Amniotic epithelial cell (primary cell): ENCODE data around the gene ISL1.

Experiments used
- DNase-seq: peaks from one replicate; pipeline ENCODE4 v3.0.0-alpha.2; 2010; ENCODE audit warnings: low read depth

ISL1 gene

GRCh38 chr5:51383131-51384121 lies at the start of gene ISL1:
TSS of gene ISL1 (plus strand) at chr5:51383448. CDS start at chr5:51383672, 224 bp downstream.
- peak; percentile 91 for DNase-seq

GRCh38 chr5:51336878-51337277 lies 46.4 kb upstream of the ISL1 start:
- no peak for DNase-seq

GRCh38 chr5:51345106-51345505 lies 38.1 kb upstream of the ISL1 start:
- DNase-seq, result peak; percentile 23

- no peak for DNase-seq
Measured at GRCh38 chr5:51347157-51347556, 36.1 kb upstream of the ISL1 start.

GRCh38 chr5:51347704-51348103 lies 35.5 kb upstream of the ISL1 start:
- DNase-seq, result no peak

GRCh38 chr5:51371052-51371451 lies 12.2 kb upstream of the ISL1 start:
- DNase-seq, result no peak

- peak; percentile 53 for DNase-seq
Measured at GRCh38 chr5:51373880-51374523, 9.2 kb upstream of the ISL1 start.

- no peak for DNase-seq
Measured at GRCh38 chr5:51375084-51375483, 8.2 kb upstream of the ISL1 start.

- no peak for DNase-seq
Measured at GRCh38 chr5:51376509-51376908, 6.7 kb upstream of the ISL1 start.

GRCh38 chr5:51377151-51378060 lies 5.8 kb upstream of the ISL1 start:
- DNase-seq, result no peak

- DNase-seq, result no peak
Measured at GRCh38 chr5:51378061-51378409, 5.2 kb upstream of the ISL1 start.

GRCh38 chr5:51378448-51379330 lies 4.6 kb upstream of the ISL1 start:
- DNase-seq, result peak; percentile 39

- DNase-seq, result no peak
Measured at GRCh38 chr5:51379331-51379700, 3.9 kb upstream of the ISL1 start.

GRCh38 chr5:51380603-51381207 lies 2.5 kb upstream of the ISL1 start:
- DNase-seq, result peak; percentile 31

- DNase-seq, result peak; percentile 36
Measured at GRCh38 chr5:51381761-51382474, 1.3 kb upstream of the ISL1 start.

- DNase-seq, result peak; percentile 28
Measured at GRCh38 chr5:51382521-51383130, 622 bp upstream of the ISL1 start.

GRCh38 chr5:51384281-51384840 lies 1.1 kb downstream of the ISL1 start:
- DNase-seq, result peak; percentile 21

GRCh38 chr5:51385216-51385615 lies 2.0 kb downstream of the ISL1 start:
- DNase-seq, result no peak
